PFSK-1 (cell line): ENCODE data around the gene RAD51.

ENCODE experiments used
- POLR2AphosphoS5 ChIP-seq: IDR thresholded peaks from 2 replicates; pipeline ENCODE4 v1.6.1; 2012; ENCODE audit warnings: low read depth, mild to moderate bottlenecking, control low read depth, low read length, moderate library complexity
- TAF1 ChIP-seq: IDR thresholded peaks from 2 replicates; pipeline ENCODE4 v1.6.1; 2012; ENCODE audit warnings: low read length, control low read depth, borderline replicate concordance; ENCODE audit not compliant: insufficient read depth
- TF ChIP-seq, protein P1 (sequence below), 2 experiments: IDR thresholded peaks; 2 replicates each; pipeline versions ENCODE4 v1.6.1 to v1.8.0; 2011 to 2012; ENCODE audit warnings: low read depth in 2 of 2, low read length in 2 of 2, control low read depth in 1 of 2, inconsistent platforms in 1 of 2, mild to moderate bottlenecking in 1 of 2, moderate library complexity in 1 of 2; ENCODE audit not compliant: insufficient read depth in 1 of 2

DNA sequence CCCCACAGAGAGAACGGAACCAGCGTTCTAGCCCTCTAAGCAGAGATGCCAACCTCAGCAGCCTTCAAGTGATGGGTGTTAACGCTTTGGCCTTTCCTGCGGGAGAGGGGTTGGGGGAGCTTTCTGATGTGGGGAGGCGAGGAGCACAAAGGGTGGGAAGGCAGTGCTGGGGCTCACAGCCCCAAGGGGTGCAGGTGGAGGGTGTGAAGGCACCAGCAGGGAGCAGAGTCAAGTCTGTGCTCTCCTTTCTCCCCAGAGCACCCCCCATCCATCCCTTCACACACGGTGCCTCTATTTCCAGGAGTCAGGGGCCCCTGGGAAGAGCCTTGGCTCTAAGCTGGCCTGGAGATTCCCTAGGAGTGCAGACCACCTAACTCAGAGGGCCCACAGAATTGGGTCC, 78.9 kb downstream of the RAD51 start:
- TF ChIP-seq POLR2AphosphoS5 (no peak), TAF1 (no peak)
- TF ChIP-seq, protein P1, sequence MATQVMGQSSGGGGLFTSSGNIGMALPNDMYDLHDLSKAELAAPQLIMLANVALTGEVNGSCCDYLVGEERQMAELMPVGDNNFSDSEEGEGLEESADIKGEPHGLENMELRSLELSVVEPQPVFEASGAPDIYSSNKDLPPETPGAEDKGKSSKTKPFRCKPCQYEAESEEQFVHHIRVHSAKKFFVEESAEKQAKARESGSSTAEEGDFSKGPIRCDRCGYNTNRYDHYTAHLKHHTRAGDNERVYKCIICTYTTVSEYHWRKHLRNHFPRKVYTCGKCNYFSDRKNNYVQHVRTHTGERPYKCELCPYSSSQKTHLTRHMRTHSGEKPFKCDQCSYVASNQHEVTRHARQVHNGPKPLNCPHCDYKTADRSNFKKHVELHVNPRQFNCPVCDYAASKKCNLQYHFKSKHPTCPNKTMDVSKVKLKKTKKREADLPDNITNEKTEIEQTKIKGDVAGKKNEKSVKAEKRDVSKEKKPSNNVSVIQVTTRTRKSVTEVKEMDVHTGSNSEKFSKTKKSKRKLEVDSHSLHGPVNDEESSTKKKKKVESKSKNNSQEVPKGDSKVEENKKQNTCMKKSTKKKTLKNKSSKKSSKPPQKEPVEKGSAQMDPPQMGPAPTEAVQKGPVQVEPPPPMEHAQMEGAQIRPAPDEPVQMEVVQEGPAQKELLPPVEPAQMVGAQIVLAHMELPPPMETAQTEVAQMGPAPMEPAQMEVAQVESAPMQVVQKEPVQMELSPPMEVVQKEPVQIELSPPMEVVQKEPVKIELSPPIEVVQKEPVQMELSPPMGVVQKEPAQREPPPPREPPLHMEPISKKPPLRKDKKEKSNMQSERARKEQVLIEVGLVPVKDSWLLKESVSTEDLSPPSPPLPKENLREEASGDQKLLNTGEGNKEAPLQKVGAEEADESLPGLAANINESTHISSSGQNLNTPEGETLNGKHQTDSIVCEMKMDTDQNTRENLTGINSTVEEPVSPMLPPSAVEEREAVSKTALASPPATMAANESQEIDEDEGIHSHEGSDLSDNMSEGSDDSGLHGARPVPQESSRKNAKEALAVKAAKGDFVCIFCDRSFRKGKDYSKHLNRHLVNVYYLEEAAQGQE (IDR thresholded peaks at IDR 0.05; ENCODE audit: insufficient read depth in 1 of 2, low read depth in 2 of 2, low read length in 2 of 2): no peak
